ENCODE measurements around the gene NUAK2.
A peak's percentile ranks its signal among the peaks of the same experiment; 100 is the strongest.

Gene NUAK2

GRCh38 chr1:205294934-205295333 is 26.6 kb downstream of the NUAK2 start:
- DNase-seq (ENCODE audit: low read depth) = no peak
- no peak overlapping the region for H3K4me3 ChIP-seq (ENCODE audit: low read length)
- no peak for TF ChIP-seq CTCF (conservative IDR thresholded peaks at IDR 0.05; ENCODE audit: low read length)

- peak; percentile 88 for DNase-seq (ENCODE audit: low read depth)
- TF ChIP-seq CTCF (conservative IDR thresholded peaks at IDR 0.05; ENCODE audit: low read length) = no peak
- H3K4me3 ChIP-seq (ENCODE audit: low read length) = no peak overlapping the region
Observed at GRCh38 chr1:205294175-205294917, 27.2 kb downstream of the NUAK2 start.

GRCh38 chr1:205293350-205294074 is 28.0 kb downstream of the NUAK2 start:
- DNase-seq (ENCODE audit: low read depth) = no peak
- no peak for TF ChIP-seq CTCF (conservative IDR thresholded peaks at IDR 0.05; ENCODE audit: low read length)
- H3K4me3 ChIP-seq (ENCODE audit: low read length) = no peak overlapping the region

GRCh38 chr1:205291596-205291995 is 29.9 kb downstream of the NUAK2 start:
- TF ChIP-seq CTCF (conservative IDR thresholded peaks at IDR 0.05; ENCODE audit: low read length) = no peak
- no peak for DNase-seq (ENCODE audit: low read depth)
- no peak overlapping the region for H3K4me3 ChIP-seq (ENCODE audit: low read length)

GRCh38 chr1:205287767-205288559 is 33.6 kb downstream of the NUAK2 start:
- TF ChIP-seq CTCF (conservative IDR thresholded peaks at IDR 0.05; ENCODE audit: low read length) = no peak
- no peak overlapping the region for H3K4me3 ChIP-seq (ENCODE audit: low read length)
- peak; percentile 35 for DNase-seq (ENCODE audit: low read depth)

- no peak for TF ChIP-seq CTCF (conservative IDR thresholded peaks at IDR 0.05; ENCODE audit: low read length)
- no peak overlapping the region for H3K4me3 ChIP-seq (ENCODE audit: low read length)
- no peak for DNase-seq (ENCODE audit: low read depth)
Observed at GRCh38 chr1:205287076-205287475, 34.5 kb downstream of the NUAK2 start.

Measured in AG10803 (cell line).